22Rv1 (cell line): ENCODE results near the gene SYNE3.

Source experiments
- ZFX ChIP-seq: fragments of 450-650 bp; IDR thresholded peaks from 2 replicates; pipeline ENCODE4 v1.6.1; 2017; ENCODE audit warnings: antibody characterized with exemption, borderline replicate concordance
- TF ChIP-seq, protein P1 (sequence below): fragments of 450-650 bp; IDR thresholded peaks from 2 replicates; pipeline ENCODE4 v1.5.1; 2017; ENCODE audit warnings: mild to moderate bottlenecking

DNA sequence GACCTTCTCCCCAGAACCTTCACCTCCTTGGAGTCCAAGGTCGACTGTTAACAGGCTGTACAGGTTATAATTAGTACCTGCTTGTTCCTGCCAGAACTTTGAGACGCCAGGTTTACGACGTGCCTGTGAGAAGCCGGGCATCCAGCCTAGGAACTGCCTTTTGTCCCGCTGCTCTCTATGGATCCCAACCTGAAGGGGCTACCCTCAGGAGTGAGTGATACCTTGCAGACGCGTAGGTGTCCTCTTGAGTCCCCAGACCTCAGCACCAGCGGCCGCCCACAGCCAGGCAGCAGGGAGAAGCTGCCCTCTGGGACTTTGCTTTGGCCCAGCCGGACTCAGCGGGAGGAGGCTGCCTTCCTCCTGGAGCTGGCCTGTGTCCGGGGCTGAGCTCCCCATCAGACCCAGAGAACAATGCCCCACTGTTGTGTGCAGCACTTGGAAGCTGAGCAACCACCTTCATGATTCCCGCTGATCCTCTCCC is 16.2 kb downstream of the SYNE3 start:
- TF ChIP-seq, protein P1, sequence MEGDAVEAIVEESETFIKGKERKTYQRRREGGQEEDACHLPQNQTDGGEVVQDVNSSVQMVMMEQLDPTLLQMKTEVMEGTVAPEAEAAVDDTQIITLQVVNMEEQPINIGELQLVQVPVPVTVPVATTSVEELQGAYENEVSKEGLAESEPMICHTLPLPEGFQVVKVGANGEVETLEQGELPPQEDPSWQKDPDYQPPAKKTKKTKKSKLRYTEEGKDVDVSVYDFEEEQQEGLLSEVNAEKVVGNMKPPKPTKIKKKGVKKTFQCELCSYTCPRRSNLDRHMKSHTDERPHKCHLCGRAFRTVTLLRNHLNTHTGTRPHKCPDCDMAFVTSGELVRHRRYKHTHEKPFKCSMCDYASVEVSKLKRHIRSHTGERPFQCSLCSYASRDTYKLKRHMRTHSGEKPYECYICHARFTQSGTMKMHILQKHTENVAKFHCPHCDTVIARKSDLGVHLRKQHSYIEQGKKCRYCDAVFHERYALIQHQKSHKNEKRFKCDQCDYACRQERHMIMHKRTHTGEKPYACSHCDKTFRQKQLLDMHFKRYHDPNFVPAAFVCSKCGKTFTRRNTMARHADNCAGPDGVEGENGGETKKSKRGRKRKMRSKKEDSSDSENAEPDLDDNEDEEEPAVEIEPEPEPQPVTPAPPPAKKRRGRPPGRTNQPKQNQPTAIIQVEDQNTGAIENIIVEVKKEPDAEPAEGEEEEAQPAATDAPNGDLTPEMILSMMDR, result no peak
- no peak for TF ChIP-seq ZFX
